OCI-LY3 (cell line): ENCODE measurements around the gene TNRC18.

ENCODE experiments used
- CTCF ChIP-seq: fragments of 200-600, 300-600 bp; sonication (generic); IDR thresholded peaks from 2 replicates; pipeline ENCODE4 v1.5.1; 2014; ENCODE audit warnings: antibody characterized with exemption, low read length, low read depth
- EZH2phosphoT487 ChIP-seq: fragments of 200-600 bp; shearing (Covaris generic); IDR thresholded peaks from 2 replicates; pipeline ENCODE4 v1.6.1; 2018; ENCODE audit warnings: antibody characterized with exemption, mixed run types, low read depth

GRCh38 chr7:5374464-5374863 lies 49.2 kb downstream of the TNRC18 start:
- TF ChIP-seq CTCF = no peak
- TF ChIP-seq EZH2phosphoT487 = no peak
